Right lobe of liver (tissue), 6 donors: Measurements from ENCODE around the gene RASGRP2. TPM values are rescaled to one million over a fixed set of nuclear protein-coding genes. Genes with fewer than 3 reads are reported as not detected.

ENCODE experiments used
- ATAC-seq, 4 donors: fragments of 200-7000 bp; cut with Tn5 transposase; one replicate each; pipeline ENCODE4 v1.9.1; 2020; ENCODE audit warnings: mild to moderate bottlenecking in 4 of 4, moderate library complexity in 4 of 4
- DNase-seq, 3 donors: peaks; one replicate each; pipeline ENCODE4 v3.0.0-alpha.2; 2020
- H3K27ac ChIP-seq, 3 donors: fragments of 200-600 bp; one replicate each; pipeline ENCODE4 v1.8.0; 2022
- H3K27me3 ChIP-seq, 2 donors: fragments of 200-600 bp; one replicate each; pipeline ENCODE4 v1.8.0; 2022
- H3K36me3 ChIP-seq, 4 donors: fragments of 200-600 bp; sonication (generic) in 1 of 4; one replicate each; pipeline versions ENCODE4 v1.5.1 to v1.8.0; 2017 to 2022; ENCODE audit warnings: control low read depth in 1 of 4
- H3K4me1 ChIP-seq, 4 donors: fragments of 200-600 bp; sonication (generic) in 1 of 4; one replicate each; pipeline versions ENCODE4 v1.5.1 to v1.8.0; 2017 to 2022; ENCODE audit warnings: control low read depth in 1 of 4
- H3K4me3 ChIP-seq, 3 donors: fragments of 200-600 bp; one replicate each; pipeline ENCODE4 v1.8.0; 2022
- H3K9me3 ChIP-seq, 4 donors: fragments of 200-600 bp; sonication (generic) in 1 of 4; one replicate each; pipeline versions ENCODE4 v1.5.1 to v1.8.0; 2017 to 2022; ENCODE audit warnings: control low read depth in 1 of 4
- CTCF ChIP-seq, 4 donors: fragments of 200-600 bp in 3 of 4; fragments of 450-650 bp in 1 of 4; IDR thresholded peaks; one replicate each; pipeline versions ENCODE4 v1.5.1 to v1.8.0; 2016 to 2022; ENCODE audit warnings: antibody characterized with exemption in 4 of 4, mild to moderate bottlenecking in 2 of 4
- POLR2A ChIP-seq: fragments of 450-650 bp; IDR thresholded peaks from one replicate; pipeline ENCODE4 v1.6.1; 2017; ENCODE audit warnings: antibody characterized with exemption, mild to moderate bottlenecking
- WGBS: methylation state at CpG from one replicate; pipeline ENCODE4 v1.1.6; 2018; ENCODE audit warnings: low coverage, low lambda C conversion rate; ENCODE audit not compliant: insufficient coverage; ENCODE audit errors: missing lambda C conversion rate; 5-methylcytosine and 5-hydroxymethylcytosine counted together
- intact Hi-C, 2 donors: fragments of 100-400 bp; cut with DNase I; formaldehyde crosslinking; loops; one replicate each; pipeline versions ENCODE4 v1.11.2 to v1.14.1; 2022
- total RNA-seq, 6 experiments: library from RNA; depleted of rRNA in 2 of 6; stranded (reverse); fragments of >200 nt in 2 of 6; fragmentation: NEBNext Ultra II Directional in 3 of 6; extraction: Animal tissue kit (Norgen Biotek cat#: 25700) in 3 of 6; gene quantifications; one replicate each; pipeline versions ENCODE4 v1.1.0 to v1.2.4, GENCODE V29; 2016 to 2023
- donor health status: DM: no; HTN: yes; CAD: no.
- donor health status: DM: no; HTN: no; CAD: no.
- donor health status: DM: no; HTN: no; CAD: no.
- donor health status: DM: no; HTN: yes; CAD: no.
- donor health status: DM: no; HTN: yes; CAD: no.

RASGRP2 gene
- total RNA-seq, 6 experiments from 2014 or later = 1.6 to 8.1 (median 3.2) TPM

GRCh38 chr11:64784813-64785581 is 41.1 kb upstream of the RASGRP2 start:
- DNase-seq = no peak
- Histone ChIP-seq H3K9me3 (no peaks in the 10 kb centered on the region), H3K4me1 (peaks cover 0 to under 1% (median 0%) of the 10 kb centered on the region in 4 donors), H3K27me3 (no peaks in the 10 kb centered on the region), H3K36me3 (no peaks in the 10 kb centered on the region), H3K4me3 (no peak overlapping the region), H3K27ac (no peak overlapping the region)
- WGBS = 75% methylated on average over 11 of the region's 12 CpGs
- ATAC-seq = no peak
- intact Hi-C loops = loop anchor here in 1 of 2 donors (10.0 kb wide), 1 partner anchor 60 kb away; the partner anchor contains the start of gene CDC42BPG
- TF ChIP-seq POLR2A (no peak), CTCF (IDR thresholded peaks at IDR 0.05) (no peak)

- TF ChIP-seq POLR2A (peak; percentile 98), CTCF (IDR thresholded peaks at IDR 0.05) (peak in 2 of 4 donors; percentile 23 to 29)
- under 1% methylated on average over 41 of the region's 80 CpGs for WGBS
- H3K4me1 ChIP-seq = peaks cover 2 to 25% (median 12%) of the 10 kb centered on the region in 4 donors
- DNase-seq (peak; percentile 98 to 99 (median 99)), ATAC-seq (peak; percentile 89 to 94 (median 90))
- peaks cover 0 to 28% (median 22%) of the 10 kb centered on the region in 4 donors for H3K36me3 ChIP-seq
- H3K9me3 ChIP-seq = no peaks in the 10 kb centered on the region
- H3K4me3 ChIP-seq = peak within 1 kb of the TSS; percentile 92 to 95 (median 93)
- intact Hi-C loops = no loop called here
- H3K27ac ChIP-seq = peak within 1 kb of the TSS; percentile 98 to 99 (median 98)
- H3K27me3 ChIP-seq = no peaks in the 10 kb centered on the region
Measured at GRCh38 chr11:64778473-64779298, 34.7 kb upstream of the RASGRP2 start, which contains the start of gene SF1. TSS of gene SF1 (minus strand) at chr11:64778542. CDS start at chr11:64778392, 150 bp downstream.

GRCh38 chr11:64778223-64778472 is 34.2 kb upstream of the RASGRP2 start:
- DNase-seq (no peak), ATAC-seq (peak in 2 of 4 donors; percentile 0 to 5)
- peaks cover 5 to 34% (median 28%) of the 10 kb centered on the region in 4 donors for H3K36me3 ChIP-seq
- no peaks in the 10 kb centered on the region for H3K27me3 ChIP-seq
- H3K4me3 ChIP-seq = peak overlapping the region; percentile 92 to 95 (median 93)
- no peak for TF ChIP-seq CTCF (IDR thresholded peaks at IDR 0.05)
- no peak for TF ChIP-seq POLR2A
- no CpG with 5 or more reads among the region's 28 CpGs for whole genome bisulfite sequencing
- intact Hi-C loops = no loop called here
- no peaks in the 10 kb centered on the region for H3K9me3 ChIP-seq
- peaks cover 2 to 25% (median 12%) of the 10 kb centered on the region in 4 donors for H3K4me1 ChIP-seq
- H3K27ac ChIP-seq = peak overlapping the region; percentile 98 to 99 (median 98)

- no peaks in the 10 kb centered on the region for H3K9me3 ChIP-seq
- peak overlapping the region; percentile 98 to 99 (median 98) for H3K27ac ChIP-seq
- H3K4me1 ChIP-seq = peaks cover 2 to 25% (median 12%) of the 10 kb centered on the region in 4 donors
- no peak for TF ChIP-seq POLR2A
- TF ChIP-seq CTCF (IDR thresholded peaks at IDR 0.05) = no peak
- peak overlapping the region; percentile 92 to 95 (median 93) for H3K4me3 ChIP-seq
- 0% methylated on average over 5 of the region's 98 CpGs for WGBS
- H3K36me3 ChIP-seq = peaks cover 10 to 39% (median 31%) of the 10 kb centered on the region in 4 donors
- H3K27me3 ChIP-seq = no peaks in the 10 kb centered on the region
- intact Hi-C loops = no loop called here
- peak; percentile 86 to 90 (median 88) for DNase-seq
- ATAC-seq = peak; percentile 14 to 33 (median 28)
Measured at GRCh38 chr11:64777449-64778222, 33.7 kb upstream of the RASGRP2 start.
